BLaER1 treated with 17β-estradiol and CSF1 and Interleukin-3, amounts not matched to agents 10 nM and 100 nM (cell line): ENCODE results near the gene GRID2.

Experiments used
- H3K27ac ChIP-seq, 11 experiments: shearing (Covaris generic); formaldehyde crosslinking; 2 replicates each; pipeline ENCODE4 v1.8.1; 2022
- H3K27me3 ChIP-seq, 11 experiments: shearing (Covaris generic); formaldehyde crosslinking; 2 replicates each; pipeline ENCODE4 v1.8.1; 2022
- H3K36me3 ChIP-seq, 11 experiments: shearing (Covaris generic); formaldehyde crosslinking; 2 replicates each; pipeline ENCODE4 v1.8.1; 2022
- H3K4me1 ChIP-seq, 10 experiments: shearing (Covaris generic); formaldehyde crosslinking; 2 replicates each; pipeline ENCODE4 v1.8.1; 2022
- H3K4me2 ChIP-seq, 11 experiments: shearing (Covaris generic); formaldehyde crosslinking; 2 replicates each; pipeline ENCODE4 v1.8.1; 2022
- H3K4me3 ChIP-seq, 10 experiments: shearing (Covaris generic); formaldehyde crosslinking; 2 replicates each; pipeline ENCODE4 v1.8.1; 2022
- H3K9ac ChIP-seq, 11 experiments: shearing (Covaris generic); formaldehyde crosslinking; 2 replicates each; pipeline ENCODE4 v1.8.1; 2022
- H3K9me3 ChIP-seq, 11 experiments: shearing (Covaris generic); formaldehyde crosslinking; replicated peaks in 1 of 11; 2 replicates each; pipeline ENCODE4 v1.8.1; 2022
- H4K20me1 ChIP-seq, 11 experiments: shearing (Covaris generic); formaldehyde crosslinking; 2 replicates each; pipeline ENCODE4 v1.8.1; 2022
- Cebpa-rat ChIP-seq, 11 experiments: shearing (Covaris generic); IDR thresholded peaks; 2 replicates each; pipeline ENCODE4 v1.8.1; 2022

The GRID2 gene

GRCh38 chr4:92303621-92304027, at the start of gene GRID2:
Gene GRID2, plus strand, starts transcription at chr4:92303966.
- H3K9ac ChIP-seq = no peak within 1 kb of the TSS
- H3K4me3 ChIP-seq = no peak within 1 kb of the TSS
- H3K27ac ChIP-seq = no peak within 1 kb of the TSS
- no peak within 1 kb of the TSS for H3K4me2 ChIP-seq
- no peak for TF ChIP-seq Cebpa-rat (IDR thresholded peaks at IDR 0.05)
- H3K36me3 ChIP-seq = no peaks in the 10 kb centered on the region
- H3K27me3 ChIP-seq = no peaks in the 10 kb centered on the region
- H3K4me1 ChIP-seq = no peaks in the 10 kb centered on the region
- peaks cover 16 to 27% (median 25%) of the 10 kb centered on the region in 11 experiments for H3K9me3 ChIP-seq
- no peaks in the 10 kb centered on the region for H4K20me1 ChIP-seq

GRCh38 chr4:92253986-92254671, 49.6 kb upstream of the GRID2 start:
- Histone ChIP-seq H3K27me3 (no peaks in the 10 kb centered on the region), H3K9me3 (peaks cover 0 to 38% (median 25%) of the 10 kb centered on the region in 11 experiments; a peak in 19 of 22 replicates), H3K36me3 (no peaks in the 10 kb centered on the region), H3K4me3 (no peak overlapping the region), H4K20me1 (no peaks in the 10 kb centered on the region), H3K9ac (no peak overlapping the region), H3K4me1 (peaks cover 0 to 12% (median 0%) of the 10 kb centered on the region in 10 experiments; a peak in 2 of 20 replicates), H3K27ac (no peak overlapping the region), H3K4me2 (no peak overlapping the region)
- no peak for TF ChIP-seq Cebpa-rat (IDR thresholded peaks at IDR 0.05)

- Histone ChIP-seq H3K27me3 (no peaks in the 10 kb centered on the region), H3K9ac (no peak overlapping the region), H3K9me3 (peaks cover 0 to 38% (median 25%) of the 10 kb centered on the region in 11 experiments; a peak in 19 of 22 replicates), H3K4me1 (peaks cover 0 to 12% (median 0%) of the 10 kb centered on the region in 10 experiments; a peak in 2 of 20 replicates), H3K27ac (no peak overlapping the region), H3K4me2 (no peak overlapping the region), H4K20me1 (no peaks in the 10 kb centered on the region), H3K4me3 (no peak overlapping the region), H3K36me3 (no peaks in the 10 kb centered on the region)
- no peak for TF ChIP-seq Cebpa-rat (IDR thresholded peaks at IDR 0.05)
Observed at GRCh38 chr4:92254767-92255442, 48.9 kb upstream of the GRID2 start.

GRCh38 chr4:92255920-92256244, 47.9 kb upstream of the GRID2 start:
- H3K4me1 ChIP-seq = peaks cover 0 to 12% (median 0%) of the 10 kb centered on the region in 10 experiments; a peak in 2 of 20 replicates
- no peak for TF ChIP-seq Cebpa-rat (IDR thresholded peaks at IDR 0.05)

GRCh38 chr4:92257931-92258857, 45.6 kb upstream of the GRID2 start:
- no peak overlapping the region for H3K4me3 ChIP-seq
- no peaks in the 10 kb centered on the region for H3K4me1 ChIP-seq
- H3K9me3 ChIP-seq = peaks cover 0 to 35% (median 25%) of the 10 kb centered on the region in 11 experiments; a peak in 19 of 22 replicates
- H3K4me2 ChIP-seq = no peak overlapping the region
- no peaks in the 10 kb centered on the region for H4K20me1 ChIP-seq
- H3K27me3 ChIP-seq = no peaks in the 10 kb centered on the region
- no peak for TF ChIP-seq Cebpa-rat (IDR thresholded peaks at IDR 0.05)
- no peak overlapping the region for H3K9ac ChIP-seq
- H3K36me3 ChIP-seq = no peaks in the 10 kb centered on the region
- H3K27ac ChIP-seq = no peak overlapping the region

More at GRCh38 chr4:92255920-92256244, 47.9 kb upstream of the GRID2 start:
- Histone ChIP-seq H3K4me3 (no peak overlapping the region), H3K9me3 (peaks cover 0 to 37% (median 25%) of the 10 kb centered on the region in 11 experiments; a peak in 19 of 22 replicates), H3K36me3 (no peaks in the 10 kb centered on the region), H4K20me1 (no peaks in the 10 kb centered on the region), H3K27me3 (no peaks in the 10 kb centered on the region), H3K27ac (no peak overlapping the region), H3K9ac (no peak overlapping the region), H3K4me2 (no peak overlapping the region)

GRCh38 chr4:92261256-92261655, 42.5 kb upstream of the GRID2 start:
- H3K36me3 ChIP-seq = no peaks in the 10 kb centered on the region
- H3K4me3 ChIP-seq = no peak overlapping the region
- H3K4me1 ChIP-seq = no peaks in the 10 kb centered on the region
- no peak for TF ChIP-seq Cebpa-rat (IDR thresholded peaks at IDR 0.05)
- no peaks in the 10 kb centered on the region for H3K27me3 ChIP-seq
- H3K27ac ChIP-seq = no peak overlapping the region
- H4K20me1 ChIP-seq = no peaks in the 10 kb centered on the region
- peaks cover 0 to 8% (median 5%) of the 10 kb centered on the region in 11 experiments; a peak in 7 of 22 replicates for H3K9me3 ChIP-seq
- no peak overlapping the region for H3K9ac ChIP-seq
- H3K4me2 ChIP-seq = no peak overlapping the region

- no peaks in the 10 kb centered on the region for H3K9me3 ChIP-seq
- no peaks in the 10 kb centered on the region for H4K20me1 ChIP-seq
- no peaks in the 10 kb centered on the region for H3K27me3 ChIP-seq
- H3K27ac ChIP-seq = no peak overlapping the region
- no peak overlapping the region for H3K4me3 ChIP-seq
- no peak for TF ChIP-seq Cebpa-rat (IDR thresholded peaks at IDR 0.05)
- H3K36me3 ChIP-seq = no peaks in the 10 kb centered on the region
- no peak overlapping the region for H3K9ac ChIP-seq
- no peaks in the 10 kb centered on the region for H3K4me1 ChIP-seq
- no peak overlapping the region for H3K4me2 ChIP-seq
Observed at GRCh38 chr4:92262371-92262770, 41.4 kb upstream of the GRID2 start.

GRCh38 chr4:92263010-92263409, 40.8 kb upstream of the GRID2 start:
- H4K20me1 ChIP-seq = no peaks in the 10 kb centered on the region
- no peaks in the 10 kb centered on the region for H3K4me1 ChIP-seq
- no peak for TF ChIP-seq Cebpa-rat (IDR thresholded peaks at IDR 0.05)
- H3K4me2 ChIP-seq = no peak overlapping the region
- H3K27ac ChIP-seq = no peak overlapping the region
- H3K4me3 ChIP-seq = no peak overlapping the region
- H3K27me3 ChIP-seq = no peaks in the 10 kb centered on the region
- no peak overlapping the region for H3K9ac ChIP-seq
- no peaks in the 10 kb centered on the region for H3K36me3 ChIP-seq
- no peaks in the 10 kb centered on the region for H3K9me3 ChIP-seq

GRCh38 chr4:92263575-92263974, 40.2 kb upstream of the GRID2 start:
- Histone ChIP-seq H3K27me3 (no peaks in the 10 kb centered on the region), H4K20me1 (no peaks in the 10 kb centered on the region), H3K4me1 (no peaks in the 10 kb centered on the region), H3K36me3 (no peaks in the 10 kb centered on the region), H3K4me3 (no peak overlapping the region), H3K9ac (no peak overlapping the region), H3K27ac (no peak overlapping the region), H3K4me2 (no peak overlapping the region), H3K9me3 (no peaks in the 10 kb centered on the region)
- TF ChIP-seq Cebpa-rat (IDR thresholded peaks at IDR 0.05) = no peak
